K562 (cell line): Measurements from ENCODE around the gene CIB1. TPM values are rescaled to one million over a fixed set of nuclear protein-coding genes. Genes with fewer than 3 reads are reported as not detected.

ENCODE experiments used
- ARID1B ChIP-seq: fragments of 450-650 bp; IDR thresholded peaks from 2 replicates; pipeline ENCODE4 v1.6.1; 2016; ENCODE audit warnings: antibody characterized with exemption, mild to moderate bottlenecking, inconsistent platforms
- NRF1 ChIP-seq, 2 experiments: fragments of 450-650 bp; IDR thresholded peaks in 1 of 2; conservative IDR thresholded peaks in 1 of 2; 2 replicates each; pipeline ENCODE4 v1.6.1; 2014; ENCODE audit warnings: mild to moderate bottlenecking in 2 of 2
- RBM15 ChIP-seq: fragments of 200-400 bp; formaldehyde crosslinking; IDR thresholded peaks from 2 replicates; pipeline ENCODE4 v1.6.1; 2018; ENCODE audit warnings: mild to moderate bottlenecking, low read length, moderate library complexity; ENCODE audit not compliant: insufficient read depth
- TAF1 ChIP-seq: IDR thresholded peaks from 2 replicates; pipeline ENCODE4 v1.6.1; 2011; ENCODE audit warnings: mild to moderate bottlenecking, low read length, moderate library complexity; ENCODE audit not compliant: insufficient read depth, control insufficient read depth, severe bottlenecking; ENCODE audit errors: extremely low read depth
- polyA plus RNA-seq, 8 experiments: library from polyadenylated mRNA; depleted of rRNA in 4 of 8; stranded (reverse) in 5 of 8; unstranded in 3 of 8; fragments of >200 nt; fragmentation: Nextera tagmentation in 2 of 8; fragmentation: Illumina TruSeq in 1 of 8; extraction: Ambion mirVana in 2 of 8; extraction: Trizol in 1 of 8; gene quantifications; 2 replicates each; pipeline versions ENCODE4 v1.2.1 to v1.2.3, GENCODE V29; 2011 to 2014; ENCODE audit warnings: inconsistent platforms in 1 of 8, missing spikeins in 1 of 8
- total RNA-seq, 7 experiments: library from RNA; depleted of rRNA in 6 of 7; stranded (reverse); fragments of >200 nt in 6 of 7; fragmentation: Illumina TruSeq in 2 of 7; extraction: Trizol in 2 of 7; gene quantifications; 2 replicates each; pipeline versions ENCODE4 v1.2.1 to v1.2.3, GENCODE V29; 2011 to 2021; ENCODE audit warnings: low replicate concordance in 1 of 7
- TF ChIP-seq, protein P1 (sequence below): fragments of 450-650 bp; IDR thresholded peaks from 2 replicates; pipeline ENCODE4 v1.6.1; 2016; ENCODE audit warnings: mild to moderate bottlenecking, moderate library complexity
- TF ChIP-seq, protein P2 (sequence below): sonication (generic); formaldehyde crosslinking; IDR thresholded peaks from 2 replicates; pipeline ENCODE4 v1.8.0; 2022; ENCODE audit warnings: mild to moderate bottlenecking, missing genetic modification reagents
- TF ChIP-seq, protein P3 (sequence below): sonication (generic); formaldehyde crosslinking; IDR thresholded peaks from 2 replicates; pipeline ENCODE4 v1.8.0; 2022; ENCODE audit warnings: missing genetic modification reagents, mild to moderate bottlenecking, borderline replicate concordance
- TF ChIP-seq, protein P4 (sequence below), 2 experiments: fragments of 200-800 bp in 1 of 2; sonication (Bioruptor generic) in 1 of 2; sonication (generic) in 1 of 2; formaldehyde crosslinking in 1 of 2; IDR thresholded peaks in 1 of 2; conservative IDR thresholded peaks in 1 of 2; 2 replicates each; pipeline versions ENCODE4 v1.5.0 to v1.6.1; 2016 to 2020; ENCODE audit warnings: missing compliant biosample characterization in 1 of 2, missing genetic modification characterization in 1 of 2, missing genetic modification reagents in 1 of 2

CIB1 gene
- total and polyA plus RNA-seq, 9 of the 15 experiments (the other 6 are each of a cell fraction or from before 2014, with no cell fraction given), result 14.9 to 136 (median 64.5) TPM

DNA sequence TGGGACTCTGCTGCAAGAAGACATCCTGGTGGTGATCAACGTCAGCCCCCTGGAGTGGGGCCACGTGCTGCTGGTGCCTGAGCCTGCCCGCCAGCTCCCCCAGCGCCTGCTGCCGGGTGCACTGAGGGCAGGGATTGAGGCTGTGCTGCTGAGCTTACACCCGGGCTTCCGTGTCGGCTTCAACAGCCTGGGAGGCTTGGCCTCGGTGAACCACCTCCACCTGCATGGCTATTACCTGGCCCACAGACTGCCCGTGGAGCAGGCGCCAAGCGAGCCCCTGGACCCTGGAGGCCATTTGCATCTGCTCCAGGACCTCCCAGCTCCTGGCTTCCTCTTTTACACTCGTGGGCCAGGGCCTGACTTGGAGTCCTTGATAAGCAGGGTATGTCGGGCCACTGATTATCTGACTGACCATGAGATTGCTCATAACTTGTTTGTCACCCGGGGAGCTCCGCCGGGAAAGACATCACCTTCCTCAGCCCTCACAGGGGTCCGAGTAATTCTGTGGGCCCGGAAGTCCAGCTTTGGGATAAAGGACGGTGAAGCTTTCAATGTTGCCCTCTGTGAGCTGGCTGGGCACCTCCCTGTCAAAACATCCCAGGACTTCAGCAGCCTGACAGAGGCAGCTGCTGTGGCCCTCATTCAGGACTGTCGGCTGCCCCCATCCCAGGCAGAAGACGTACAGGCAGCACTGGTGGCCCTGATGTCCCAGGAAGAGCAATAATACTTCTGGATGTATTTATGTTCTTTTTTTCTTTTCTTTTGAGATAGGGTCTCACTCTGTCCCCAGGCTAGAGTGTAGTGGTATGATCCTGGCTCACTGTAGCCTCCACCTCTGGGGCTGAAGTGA, 7.8 kb upstream of the CIB1 start (continued):
- TF ChIP-seq, protein P1, sequence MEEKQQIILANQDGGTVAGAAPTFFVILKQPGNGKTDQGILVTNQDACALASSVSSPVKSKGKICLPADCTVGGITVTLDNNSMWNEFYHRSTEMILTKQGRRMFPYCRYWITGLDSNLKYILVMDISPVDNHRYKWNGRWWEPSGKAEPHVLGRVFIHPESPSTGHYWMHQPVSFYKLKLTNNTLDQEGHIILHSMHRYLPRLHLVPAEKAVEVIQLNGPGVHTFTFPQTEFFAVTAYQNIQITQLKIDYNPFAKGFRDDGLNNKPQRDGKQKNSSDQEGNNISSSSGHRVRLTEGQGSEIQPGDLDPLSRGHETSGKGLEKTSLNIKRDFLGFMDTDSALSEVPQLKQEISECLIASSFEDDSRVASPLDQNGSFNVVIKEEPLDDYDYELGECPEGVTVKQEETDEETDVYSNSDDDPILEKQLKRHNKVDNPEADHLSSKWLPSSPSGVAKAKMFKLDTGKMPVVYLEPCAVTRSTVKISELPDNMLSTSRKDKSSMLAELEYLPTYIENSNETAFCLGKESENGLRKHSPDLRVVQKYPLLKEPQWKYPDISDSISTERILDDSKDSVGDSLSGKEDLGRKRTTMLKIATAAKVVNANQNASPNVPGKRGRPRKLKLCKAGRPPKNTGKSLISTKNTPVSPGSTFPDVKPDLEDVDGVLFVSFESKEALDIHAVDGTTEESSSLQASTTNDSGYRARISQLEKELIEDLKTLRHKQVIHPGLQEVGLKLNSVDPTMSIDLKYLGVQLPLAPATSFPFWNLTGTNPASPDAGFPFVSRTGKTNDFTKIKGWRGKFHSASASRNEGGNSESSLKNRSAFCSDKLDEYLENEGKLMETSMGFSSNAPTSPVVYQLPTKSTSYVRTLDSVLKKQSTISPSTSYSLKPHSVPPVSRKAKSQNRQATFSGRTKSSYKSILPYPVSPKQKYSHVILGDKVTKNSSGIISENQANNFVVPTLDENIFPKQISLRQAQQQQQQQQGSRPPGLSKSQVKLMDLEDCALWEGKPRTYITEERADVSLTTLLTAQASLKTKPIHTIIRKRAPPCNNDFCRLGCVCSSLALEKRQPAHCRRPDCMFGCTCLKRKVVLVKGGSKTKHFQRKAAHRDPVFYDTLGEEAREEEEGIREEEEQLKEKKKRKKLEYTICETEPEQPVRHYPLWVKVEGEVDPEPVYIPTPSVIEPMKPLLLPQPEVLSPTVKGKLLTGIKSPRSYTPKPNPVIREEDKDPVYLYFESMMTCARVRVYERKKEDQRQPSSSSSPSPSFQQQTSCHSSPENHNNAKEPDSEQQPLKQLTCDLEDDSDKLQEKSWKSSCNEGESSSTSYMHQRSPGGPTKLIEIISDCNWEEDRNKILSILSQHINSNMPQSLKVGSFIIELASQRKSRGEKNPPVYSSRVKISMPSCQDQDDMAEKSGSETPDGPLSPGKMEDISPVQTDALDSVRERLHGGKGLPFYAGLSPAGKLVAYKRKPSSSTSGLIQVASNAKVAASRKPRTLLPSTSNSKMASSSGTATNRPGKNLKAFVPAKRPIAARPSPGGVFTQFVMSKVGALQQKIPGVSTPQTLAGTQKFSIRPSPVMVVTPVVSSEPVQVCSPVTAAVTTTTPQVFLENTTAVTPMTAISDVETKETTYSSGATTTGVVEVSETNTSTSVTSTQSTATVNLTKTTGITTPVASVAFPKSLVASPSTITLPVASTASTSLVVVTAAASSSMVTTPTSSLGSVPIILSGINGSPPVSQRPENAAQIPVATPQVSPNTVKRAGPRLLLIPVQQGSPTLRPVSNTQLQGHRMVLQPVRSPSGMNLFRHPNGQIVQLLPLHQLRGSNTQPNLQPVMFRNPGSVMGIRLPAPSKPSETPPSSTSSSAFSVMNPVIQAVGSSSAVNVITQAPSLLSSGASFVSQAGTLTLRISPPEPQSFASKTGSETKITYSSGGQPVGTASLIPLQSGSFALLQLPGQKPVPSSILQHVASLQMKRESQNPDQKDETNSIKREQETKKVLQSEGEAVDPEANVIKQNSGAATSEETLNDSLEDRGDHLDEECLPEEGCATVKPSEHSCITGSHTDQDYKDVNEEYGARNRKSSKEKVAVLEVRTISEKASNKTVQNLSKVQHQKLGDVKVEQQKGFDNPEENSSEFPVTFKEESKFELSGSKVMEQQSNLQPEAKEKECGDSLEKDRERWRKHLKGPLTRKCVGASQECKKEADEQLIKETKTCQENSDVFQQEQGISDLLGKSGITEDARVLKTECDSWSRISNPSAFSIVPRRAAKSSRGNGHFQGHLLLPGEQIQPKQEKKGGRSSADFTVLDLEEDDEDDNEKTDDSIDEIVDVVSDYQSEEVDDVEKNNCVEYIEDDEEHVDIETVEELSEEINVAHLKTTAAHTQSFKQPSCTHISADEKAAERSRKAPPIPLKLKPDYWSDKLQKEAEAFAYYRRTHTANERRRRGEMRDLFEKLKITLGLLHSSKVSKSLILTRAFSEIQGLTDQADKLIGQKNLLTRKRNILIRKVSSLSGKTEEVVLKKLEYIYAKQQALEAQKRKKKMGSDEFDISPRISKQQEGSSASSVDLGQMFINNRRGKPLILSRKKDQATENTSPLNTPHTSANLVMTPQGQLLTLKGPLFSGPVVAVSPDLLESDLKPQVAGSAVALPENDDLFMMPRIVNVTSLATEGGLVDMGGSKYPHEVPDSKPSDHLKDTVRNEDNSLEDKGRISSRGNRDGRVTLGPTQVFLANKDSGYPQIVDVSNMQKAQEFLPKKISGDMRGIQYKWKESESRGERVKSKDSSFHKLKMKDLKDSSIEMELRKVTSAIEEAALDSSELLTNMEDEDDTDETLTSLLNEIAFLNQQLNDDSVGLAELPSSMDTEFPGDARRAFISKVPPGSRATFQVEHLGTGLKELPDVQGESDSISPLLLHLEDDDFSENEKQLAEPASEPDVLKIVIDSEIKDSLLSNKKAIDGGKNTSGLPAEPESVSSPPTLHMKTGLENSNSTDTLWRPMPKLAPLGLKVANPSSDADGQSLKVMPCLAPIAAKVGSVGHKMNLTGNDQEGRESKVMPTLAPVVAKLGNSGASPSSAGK, result peak; percentile 62
- TF ChIP-seq, protein P2, sequence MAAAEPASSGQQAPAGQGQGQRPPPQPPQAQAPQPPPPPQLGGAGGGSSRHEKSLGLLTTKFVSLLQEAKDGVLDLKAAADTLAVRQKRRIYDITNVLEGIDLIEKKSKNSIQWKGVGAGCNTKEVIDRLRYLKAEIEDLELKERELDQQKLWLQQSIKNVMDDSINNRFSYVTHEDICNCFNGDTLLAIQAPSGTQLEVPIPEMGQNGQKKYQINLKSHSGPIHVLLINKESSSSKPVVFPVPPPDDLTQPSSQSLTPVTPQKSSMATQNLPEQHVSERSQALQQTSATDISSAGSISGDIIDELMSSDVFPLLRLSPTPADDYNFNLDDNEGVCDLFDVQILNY (CRISPR knock-in tag), result no peak
- TF ChIP-seq NRF1 (conservative IDR thresholded peaks at IDR 0.05 in 1 of 2, IDR thresholded peaks at IDR 0.05 in 1 of 2), result peak in 1 of 2 experiments; percentile 34; a peak in 2 of 4 replicates
- TF ChIP-seq, protein P3, sequence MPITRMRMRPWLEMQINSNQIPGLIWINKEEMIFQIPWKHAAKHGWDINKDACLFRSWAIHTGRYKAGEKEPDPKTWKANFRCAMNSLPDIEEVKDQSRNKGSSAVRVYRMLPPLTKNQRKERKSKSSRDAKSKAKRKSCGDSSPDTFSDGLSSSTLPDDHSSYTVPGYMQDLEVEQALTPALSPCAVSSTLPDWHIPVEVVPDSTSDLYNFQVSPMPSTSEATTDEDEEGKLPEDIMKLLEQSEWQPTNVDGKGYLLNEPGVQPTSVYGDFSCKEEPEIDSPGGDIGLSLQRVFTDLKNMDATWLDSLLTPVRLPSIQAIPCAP, result no peak
- peak; percentile 23 for TF ChIP-seq TAF1
- TF ChIP-seq ARID1B, result peak; percentile 85
- TF ChIP-seq, protein P4, sequence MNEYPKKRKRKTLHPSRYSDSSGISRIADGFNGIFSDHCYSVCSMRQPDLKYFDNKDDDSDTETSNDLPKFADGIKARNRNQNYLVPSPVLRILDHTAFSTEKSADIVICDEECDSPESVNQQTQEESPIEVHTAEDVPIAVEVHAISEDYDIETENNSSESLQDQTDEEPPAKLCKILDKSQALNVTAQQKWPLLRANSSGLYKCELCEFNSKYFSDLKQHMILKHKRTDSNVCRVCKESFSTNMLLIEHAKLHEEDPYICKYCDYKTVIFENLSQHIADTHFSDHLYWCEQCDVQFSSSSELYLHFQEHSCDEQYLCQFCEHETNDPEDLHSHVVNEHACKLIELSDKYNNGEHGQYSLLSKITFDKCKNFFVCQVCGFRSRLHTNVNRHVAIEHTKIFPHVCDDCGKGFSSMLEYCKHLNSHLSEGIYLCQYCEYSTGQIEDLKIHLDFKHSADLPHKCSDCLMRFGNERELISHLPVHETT (CRISPR knock-in tag; conservative IDR thresholded peaks at IDR 0.05 in 1 of 2, IDR thresholded peaks at IDR 0.05 in 1 of 2), result peak in 1 of 2 experiments; percentile 61; a peak in 2 of 4 replicates
- TF ChIP-seq RBM15, result no peak
